Muscle of leg (tissue), 11 donors: ENCODE measurements around the gene CHST13. TPM values are rescaled to one million over a fixed set of nuclear protein-coding genes. Genes with fewer than 3 reads are reported as not detected.

Experiments
- DNase-seq: peaks from one replicate; pipeline ENCODE4 v3.0.0; 2013
- H3K27ac ChIP-seq: one replicate; pipeline ENCODE4 v1.5.1; 2013; ENCODE audit warnings: mild to moderate bottlenecking, low read length, control low read depth
- H3K27me3 ChIP-seq: one replicate; pipeline ENCODE4 v1.6.1; 2013; ENCODE audit warnings: low read length; ENCODE audit not compliant: control insufficient read depth, insufficient read depth
- H3K36me3 ChIP-seq: one replicate; pipeline ENCODE4 v1.6.1; 2013; ENCODE audit warnings: low read length; ENCODE audit not compliant: control insufficient read depth, insufficient read depth
- H3K4me1 ChIP-seq: one replicate; pipeline ENCODE4 v1.6.1; 2013; ENCODE audit warnings: low read length; ENCODE audit not compliant: control insufficient read depth, insufficient read depth
- H3K4me3 ChIP-seq: one replicate; pipeline ENCODE4 v1.5.1; 2013; ENCODE audit warnings: low read length, control low read depth
- H3K9me3 ChIP-seq: replicated peaks from 2 replicates; pipeline ENCODE4 v1.6.1; 2013; ENCODE audit warnings: low read depth, low read length; ENCODE audit not compliant: control insufficient read depth
- WGBS: methylation state at CpG from one replicate; pipeline ENCODE4 v1.1.5; 2013; ENCODE audit warnings: missing lambda C conversion rate; ENCODE audit not compliant: insufficient coverage; 5-methylcytosine and 5-hydroxymethylcytosine counted together
- polyA plus RNA-seq, 8 donors: library from polyadenylated mRNA; unstranded; fragments of 120-200 nt; gene quantifications; one replicate each; pipeline versions ENCODE4 v1.2.1 to v1.2.3, GENCODE V29; 2013; ENCODE audit warnings: inconsistent platforms in 1 of 8, low replicate concordance in 1 of 8; ENCODE audit not compliant: insufficient read length in 8 of 8, insufficient read depth in 1 of 8
- total RNA-seq: library from RNA; stranded (reverse); fragments of 120-200 nt; gene quantifications from one replicate; pipeline ENCODE4 v1.2.4, GENCODE V29; 2013

CHST13 gene
- total and polyA plus RNA-seq, 9 donors, result 0.10 to 2.4 (median 0.23) TPM; not detected in 1

DNA sequence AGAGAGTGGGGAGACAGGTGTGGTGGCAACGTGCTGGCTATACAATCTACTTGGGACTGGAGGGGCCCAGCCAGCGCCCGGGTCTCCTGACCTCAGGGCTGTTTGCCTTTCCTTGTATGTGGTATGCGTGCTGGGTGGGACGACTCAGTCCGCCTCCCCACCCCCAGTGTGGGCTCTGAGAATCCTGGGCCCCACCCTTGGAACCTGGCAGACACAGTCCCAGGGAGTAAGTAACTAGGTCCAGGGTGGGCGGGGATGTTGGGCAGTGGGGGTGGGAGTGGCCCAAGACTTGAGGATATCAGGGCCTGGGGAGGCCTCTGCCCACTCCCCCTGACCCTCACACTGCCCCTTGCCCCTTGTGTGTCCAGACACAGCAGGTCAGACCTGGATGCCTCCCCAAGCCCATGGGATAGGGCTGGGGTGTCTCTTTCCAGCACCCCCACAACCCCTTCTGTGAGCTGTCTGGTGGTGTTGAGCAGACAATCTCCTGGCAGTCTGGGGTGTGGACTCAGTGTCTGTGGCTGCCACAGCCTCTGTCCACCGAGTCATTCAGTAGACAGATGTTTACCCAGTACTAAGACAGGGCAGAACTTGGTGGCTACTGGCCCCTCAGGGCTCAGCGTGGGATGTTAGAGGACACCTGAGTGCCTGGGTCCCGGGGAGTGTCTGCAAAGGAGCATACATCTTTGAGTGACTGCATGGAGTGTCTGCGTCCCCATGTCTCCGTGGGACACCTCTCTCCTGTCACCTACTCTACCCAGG lies 1.3 kb downstream of the CHST13 start:
- no peak for DNase-seq
- Histone ChIP-seq H3K4me3 (no peak overlapping the region), H3K36me3 (no peaks in the 10 kb centered on the region), H3K27ac (no peak overlapping the region), H3K9me3 (no peaks in the 10 kb centered on the region), H3K27me3 (peaks cover 31% of the 10 kb centered on the region), H3K4me1 (peaks cover 13% of the 10 kb centered on the region)
- WGBS, result 64% methylated on average over 2 of the region's 12 CpGs

GRCh38 chr3:126525853-126526667 lies 2.1 kb downstream of the CHST13 start:
- Histone ChIP-seq H3K9me3 (no peaks in the 10 kb centered on the region), H3K27ac (no peak overlapping the region), H3K4me3 (no peak overlapping the region), H3K4me1 (peaks cover 13% of the 10 kb centered on the region), H3K27me3 (peaks cover 31% of the 10 kb centered on the region), H3K36me3 (no peaks in the 10 kb centered on the region)
- 82% methylated on average over 5 of the region's 8 CpGs for WGBS
- no peak for DNase-seq

DNA sequence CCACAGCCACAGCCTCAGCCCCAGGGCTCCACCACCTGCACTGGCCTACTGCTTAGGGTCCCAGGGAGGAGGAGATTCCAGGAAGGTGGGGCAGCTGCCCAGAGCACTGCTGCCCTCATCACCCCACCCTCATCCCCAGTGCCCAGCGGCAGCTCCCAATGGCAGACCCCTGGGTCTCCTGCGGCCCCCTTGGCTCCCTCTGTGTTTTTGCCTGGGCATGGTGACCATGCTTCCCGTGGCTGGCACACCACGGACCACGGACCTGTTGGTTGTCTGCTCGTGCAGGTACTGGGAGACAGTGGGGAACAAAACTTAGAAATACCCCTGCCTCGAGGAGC lies 2.7 kb downstream of the CHST13 start:
- H3K27me3 ChIP-seq, result peaks cover 31% of the 10 kb centered on the region
- no peaks in the 10 kb centered on the region for H3K9me3 ChIP-seq
- no peak overlapping the region for H3K4me3 ChIP-seq
- no peaks in the 10 kb centered on the region for H3K36me3 ChIP-seq
- H3K27ac ChIP-seq, result no peak overlapping the region
- DNase-seq, result no peak
- H3K4me1 ChIP-seq, result peaks cover 13% of the 10 kb centered on the region
- WGBS, result 78% methylated on average over 7 of the region's 7 CpGs

DNA sequence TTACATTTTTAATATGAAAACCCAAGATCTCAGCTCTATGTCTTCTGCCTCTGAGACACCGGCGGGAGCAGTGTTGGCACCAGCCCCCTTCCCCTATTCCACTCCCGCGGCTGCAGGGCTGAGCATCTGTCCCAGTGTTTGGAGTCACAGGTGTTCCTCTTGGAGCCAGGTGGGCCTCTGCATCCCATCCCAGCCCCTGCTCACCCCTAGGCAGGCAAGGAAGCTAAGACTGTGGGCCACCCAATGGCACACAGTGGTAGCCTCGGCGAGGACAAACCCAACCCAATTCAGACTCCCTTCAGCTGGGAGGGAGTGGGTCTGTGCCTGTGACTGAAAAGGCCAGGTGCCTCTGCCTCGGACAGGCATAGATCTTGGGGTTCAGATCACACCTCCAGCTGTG lies 3.1 kb downstream of the CHST13 start:
- DNase-seq, result no peak
- H3K27me3 ChIP-seq, result peaks cover 31% of the 10 kb centered on the region
- peaks cover 13% of the 10 kb centered on the region for H3K4me1 ChIP-seq
- H3K27ac ChIP-seq, result no peak overlapping the region
- WGBS, result 46% methylated on average over 4 of the region's 7 CpGs
- H3K36me3 ChIP-seq, result no peaks in the 10 kb centered on the region
- no peak overlapping the region for H3K4me3 ChIP-seq
- no peaks in the 10 kb centered on the region for H3K9me3 ChIP-seq

- no peak overlapping the region for H3K27ac ChIP-seq
Measured at GRCh38 chr3:126527455-126528211, 3.7 kb downstream of the CHST13 start.

DNA sequence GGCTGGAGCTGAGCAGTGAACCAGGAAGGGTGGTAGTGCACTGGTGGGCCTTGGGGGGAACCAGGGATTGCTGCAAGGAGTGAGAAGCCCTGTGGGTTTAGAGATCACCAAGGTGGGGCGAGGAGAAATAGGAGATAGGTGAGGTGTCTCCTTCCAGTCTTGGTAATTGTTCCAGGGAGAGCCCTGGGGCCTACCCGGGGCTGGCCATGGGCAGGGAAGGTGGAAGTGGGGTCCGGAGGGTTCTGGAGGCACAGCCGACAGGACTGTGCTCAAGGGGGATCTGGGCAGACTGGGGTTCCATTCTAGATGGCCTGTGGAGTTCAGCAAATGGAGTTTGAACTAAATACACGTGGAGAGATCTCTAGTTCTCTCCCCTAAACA lies 4.5 kb downstream of the CHST13 start:
- Histone ChIP-seq H3K36me3 (no peaks in the 10 kb centered on the region), H3K4me3 (no peak overlapping the region), H3K4me1 (peaks cover 13% of the 10 kb centered on the region), H3K27ac (no peak overlapping the region), H3K27me3 (peaks cover 21% of the 10 kb centered on the region), H3K9me3 (no peaks in the 10 kb centered on the region)
- WGBS, result 41% methylated on average over 2 of the region's 5 CpGs
- DNase-seq, result no peak

More at GRCh38 chr3:126527455-126528211, 3.7 kb downstream of the CHST13 start:
- H3K27me3 ChIP-seq, result peaks cover 28% of the 10 kb centered on the region
- H3K9me3 ChIP-seq, result no peaks in the 10 kb centered on the region
- DNase-seq, result no peak
- 54% methylated on average over 6 of the region's 6 CpGs for WGBS
- no peak overlapping the region for H3K4me3 ChIP-seq
- peaks cover 13% of the 10 kb centered on the region for H3K4me1 ChIP-seq
- no peaks in the 10 kb centered on the region for H3K36me3 ChIP-seq

DNA sequence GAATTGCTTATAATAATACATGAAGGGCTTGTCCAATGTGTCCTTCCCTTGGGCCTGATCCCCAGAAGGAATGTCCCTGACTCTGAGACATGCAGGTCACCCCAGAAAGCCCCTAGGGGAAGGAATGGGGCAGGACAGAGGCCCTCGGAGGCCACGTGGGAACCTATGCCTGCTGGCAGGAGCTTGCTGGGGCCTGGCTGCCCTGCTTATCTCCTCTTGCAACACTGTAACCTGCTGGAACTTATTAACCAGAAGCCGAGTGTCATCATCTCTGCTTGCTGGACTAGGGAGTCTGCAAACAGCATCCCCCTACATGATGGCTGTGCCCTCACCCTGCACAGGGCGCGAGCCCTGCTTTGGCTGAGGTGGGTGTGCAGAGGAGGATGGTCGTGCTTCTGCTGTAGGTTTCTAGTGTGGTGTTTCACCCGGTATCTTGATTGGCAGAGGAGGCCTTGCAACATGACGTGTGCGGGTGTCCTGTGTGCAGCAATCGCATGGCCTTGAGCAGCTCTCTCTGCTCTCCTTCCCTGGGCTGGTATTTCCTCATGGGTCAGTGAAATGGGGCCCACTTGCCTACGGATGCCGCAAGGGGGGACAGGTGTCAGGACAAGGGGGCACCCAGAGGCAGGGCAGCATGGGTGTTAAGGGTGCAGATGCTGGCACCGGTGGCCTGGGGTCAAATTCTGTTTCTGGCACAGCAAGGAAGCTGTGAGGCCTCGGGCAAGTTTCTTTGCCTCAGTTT lies 5.0 kb downstream of the CHST13 start:
- DNase-seq, result no peak
- no peak overlapping the region for H3K4me3 ChIP-seq
- H3K9me3 ChIP-seq, result no peaks in the 10 kb centered on the region
- peaks cover 15% of the 10 kb centered on the region for H3K27me3 ChIP-seq
- no peaks in the 10 kb centered on the region for H3K36me3 ChIP-seq
- WGBS, result 62% methylated on average over 7 of the region's 14 CpGs
- H3K4me1 ChIP-seq, result peaks cover 8% of the 10 kb centered on the region
- no peak overlapping the region for H3K27ac ChIP-seq

GRCh38 chr3:126529585-126530170 lies 5.7 kb downstream of the CHST13 start:
- H3K27ac ChIP-seq, result no peak overlapping the region
- 63% methylated on average over 5 of the region's 7 CpGs for WGBS
- H3K4me1 ChIP-seq, result peaks cover 4% of the 10 kb centered on the region
- peaks cover 15% of the 10 kb centered on the region for H3K27me3 ChIP-seq
- H3K9me3 ChIP-seq, result no peaks in the 10 kb centered on the region
- no peak overlapping the region for H3K4me3 ChIP-seq
- DNase-seq, result no peak
- H3K36me3 ChIP-seq, result no peaks in the 10 kb centered on the region

DNA sequence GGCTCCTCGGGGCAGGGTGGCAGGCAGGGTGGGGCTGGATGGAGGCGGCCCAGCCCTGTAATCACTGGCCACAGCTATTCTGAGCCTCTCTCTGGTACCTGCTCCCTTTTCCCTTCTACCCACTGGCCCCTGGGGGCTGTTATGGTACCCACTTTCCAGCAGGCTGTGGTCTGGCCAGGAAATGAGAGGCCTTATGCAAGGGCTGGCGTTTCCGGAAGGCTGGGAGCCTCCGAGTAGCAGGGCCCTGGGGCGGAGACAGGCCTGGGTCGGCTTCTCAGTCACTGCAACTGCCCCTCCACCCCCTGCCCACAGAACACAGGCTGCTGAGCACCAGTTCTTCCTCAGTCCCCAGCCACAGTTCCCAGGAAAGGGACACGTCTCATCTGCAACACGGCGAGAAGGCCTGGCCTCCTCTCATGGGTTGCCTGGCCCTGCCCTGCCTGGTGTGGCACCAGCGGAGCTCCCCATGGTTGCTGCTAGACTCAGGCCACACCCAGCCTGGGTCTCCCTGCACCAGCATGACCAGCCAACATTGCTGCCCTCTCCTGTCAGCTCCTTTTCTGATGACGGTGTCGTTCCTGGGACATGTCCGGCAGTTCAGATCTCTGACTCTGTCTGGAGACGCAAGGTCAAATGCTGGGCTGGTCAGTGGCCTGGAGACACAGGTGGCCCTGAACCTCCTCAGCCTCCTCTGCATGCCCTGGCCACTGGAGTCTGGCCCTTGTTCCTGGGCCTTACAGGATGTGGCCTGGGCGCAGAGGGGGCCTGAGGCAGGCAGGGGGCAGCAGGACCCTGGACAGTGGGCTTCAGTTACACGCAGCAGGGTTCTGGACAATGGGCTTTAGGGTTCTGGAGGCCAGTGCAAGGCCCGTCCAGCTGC lies 6.5 kb downstream of the CHST13 start:
- Histone ChIP-seq H3K36me3 (no peaks in the 10 kb centered on the region), H3K27me3 (peaks cover 16% of the 10 kb centered on the region), H3K9me3 (no peaks in the 10 kb centered on the region), H3K4me3 (no peak overlapping the region), H3K4me1 (peaks cover 2% of the 10 kb centered on the region), H3K27ac (no peak overlapping the region)
- 67% methylated on average over 15 of the region's 18 CpGs for WGBS
- DNase-seq, result peak; percentile 63
